LNCaP clone FGC (cell line): ENCODE measurements around the gene LDLRAD3.

Experiments used
- DNase-seq: peaks from one replicate; pipeline ENCODE4 v3.0.0-alpha.2; 2011; ENCODE audit warnings: low read depth
- H3K4me3 ChIP-seq: 2 replicates; pipeline ENCODE4 v1.5.1; 2011; ENCODE audit warnings: mild to moderate bottlenecking, low read depth, low read length, control low read depth
- TF ChIP-seq, protein P1 (sequence below): IDR thresholded peaks from 2 replicates; pipeline ENCODE4 v1.5.1; 2012; ENCODE audit warnings: mild to moderate bottlenecking; ENCODE audit not compliant: control insufficient read depth, insufficient read depth; ENCODE audit errors: extremely low read depth

LDLRAD3 gene

GRCh38 chr11:36065436-36065835, 121.6 kb downstream of the LDLRAD3 start:
- no peak overlapping the region for H3K4me3 ChIP-seq
- TF ChIP-seq, protein P1, sequence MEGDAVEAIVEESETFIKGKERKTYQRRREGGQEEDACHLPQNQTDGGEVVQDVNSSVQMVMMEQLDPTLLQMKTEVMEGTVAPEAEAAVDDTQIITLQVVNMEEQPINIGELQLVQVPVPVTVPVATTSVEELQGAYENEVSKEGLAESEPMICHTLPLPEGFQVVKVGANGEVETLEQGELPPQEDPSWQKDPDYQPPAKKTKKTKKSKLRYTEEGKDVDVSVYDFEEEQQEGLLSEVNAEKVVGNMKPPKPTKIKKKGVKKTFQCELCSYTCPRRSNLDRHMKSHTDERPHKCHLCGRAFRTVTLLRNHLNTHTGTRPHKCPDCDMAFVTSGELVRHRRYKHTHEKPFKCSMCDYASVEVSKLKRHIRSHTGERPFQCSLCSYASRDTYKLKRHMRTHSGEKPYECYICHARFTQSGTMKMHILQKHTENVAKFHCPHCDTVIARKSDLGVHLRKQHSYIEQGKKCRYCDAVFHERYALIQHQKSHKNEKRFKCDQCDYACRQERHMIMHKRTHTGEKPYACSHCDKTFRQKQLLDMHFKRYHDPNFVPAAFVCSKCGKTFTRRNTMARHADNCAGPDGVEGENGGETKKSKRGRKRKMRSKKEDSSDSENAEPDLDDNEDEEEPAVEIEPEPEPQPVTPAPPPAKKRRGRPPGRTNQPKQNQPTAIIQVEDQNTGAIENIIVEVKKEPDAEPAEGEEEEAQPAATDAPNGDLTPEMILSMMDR = no peak
- DNase-seq = no peak

DNA sequence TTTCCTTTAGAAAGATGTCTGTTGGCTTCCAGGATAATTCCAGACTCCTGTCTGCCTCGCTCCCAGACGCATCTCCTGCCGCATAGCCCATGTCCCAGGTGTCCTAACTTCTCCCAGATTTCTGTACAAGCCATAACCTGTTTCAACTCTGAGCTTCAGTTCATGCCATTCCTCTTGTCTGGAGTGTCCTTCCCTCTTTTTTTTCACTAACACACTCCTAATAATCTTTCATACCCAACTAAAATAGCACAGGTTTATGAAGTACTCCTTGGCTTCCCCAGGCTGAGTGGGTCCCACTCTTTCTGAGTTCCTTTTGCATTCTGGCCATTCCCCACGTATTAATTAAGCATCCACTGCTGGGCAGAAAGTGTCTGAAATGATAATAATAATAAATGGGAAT, 123.0 kb downstream of the LDLRAD3 start:
- DNase-seq = no peak
- no peak overlapping the region for H3K4me3 ChIP-seq
- TF ChIP-seq, protein P1 = no peak

GRCh38 chr11:36069576-36070212, 125.8 kb downstream of the LDLRAD3 start:
- DNase-seq = peak; percentile 8
- TF ChIP-seq, protein P1 = peak; percentile 57
- H3K4me3 ChIP-seq = no peak overlapping the region

GRCh38 chr11:36070213-36070953, 126.5 kb downstream of the LDLRAD3 start:
- TF ChIP-seq, protein P1 = no peak
- no peak overlapping the region for H3K4me3 ChIP-seq
- DNase-seq = no peak

GRCh38 chr11:36070954-36071330, 127.1 kb downstream of the LDLRAD3 start:
- no peak overlapping the region for H3K4me3 ChIP-seq
- TF ChIP-seq, protein P1 = no peak
- no peak for DNase-seq

- TF ChIP-seq, protein P1 = no peak
- DNase-seq = no peak
- H3K4me3 ChIP-seq = no peak overlapping the region
Observed at GRCh38 chr11:36071917-36072500, 128.1 kb downstream of the LDLRAD3 start.
